LNCaP clone FGC (cell line): Measurements from ENCODE around the gene SH3BGRL.

ENCODE experiments used
- DNase-seq: peaks from one replicate; pipeline ENCODE4 v3.0.0-alpha.2; 2011; ENCODE audit warnings: low read depth
- H3K4me3 ChIP-seq: 2 replicates; pipeline ENCODE4 v1.5.1; 2011; ENCODE audit warnings: mild to moderate bottlenecking, low read depth, low read length, control low read depth
- CTCF ChIP-seq: IDR thresholded peaks from 2 replicates; pipeline ENCODE4 v1.5.1; 2012; ENCODE audit warnings: mild to moderate bottlenecking; ENCODE audit not compliant: control insufficient read depth, insufficient read depth; ENCODE audit errors: extremely low read depth

SH3BGRL gene

DNA sequence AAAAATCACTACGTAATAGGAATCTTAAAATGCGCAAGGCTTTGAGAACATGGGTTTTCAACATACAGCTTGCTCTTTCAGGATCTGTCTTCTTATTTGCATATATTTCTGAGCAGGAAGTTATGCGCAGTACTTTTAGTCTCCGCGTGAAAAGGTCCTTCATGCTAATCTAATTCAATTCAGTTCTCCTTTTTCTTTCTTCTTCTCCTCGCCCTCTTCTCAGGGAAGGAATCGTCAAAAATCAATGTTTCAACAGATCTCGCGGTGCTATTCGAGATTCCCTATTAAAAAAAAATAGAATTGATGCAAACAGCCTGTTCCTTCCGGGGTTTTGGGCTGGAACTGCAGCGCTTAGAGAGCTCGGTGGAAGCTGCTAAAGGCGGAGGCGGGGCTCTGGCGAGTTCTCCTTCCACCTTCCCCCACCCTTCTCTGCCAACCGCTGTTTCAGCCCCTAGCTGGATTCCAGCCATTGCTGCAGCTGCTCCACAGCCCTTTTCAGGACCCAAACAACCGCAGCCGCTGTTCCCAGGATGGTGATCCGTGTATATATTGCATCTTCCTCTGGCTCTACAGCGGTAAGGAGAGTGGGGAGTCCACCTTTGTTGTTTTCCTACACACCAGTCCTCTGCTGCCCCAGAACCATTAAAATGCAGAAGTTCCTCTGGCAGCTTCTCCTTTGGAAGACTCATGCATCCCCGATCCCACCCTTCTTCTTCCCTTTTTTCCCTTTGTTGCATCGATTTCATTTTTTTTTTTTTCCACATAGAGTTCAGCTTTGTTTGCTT, at the start of gene SH3BGRL, which contains the start of gene HMGN5:
Gene SH3BGRL (plus strand): TSS at position 432 of the 785 bp plus-strand sequence. CDS start 99 bp downstream, at position 531.
Gene HMGN5 (minus strand): TSS at position 243 of the 785 bp plus-strand sequence. CDS start 80,364 bp downstream, outside the sequence.
- TF ChIP-seq CTCF, result no peak
- no peak for DNase-seq
- H3K4me3 ChIP-seq, result peak within 1 kb of the TSS; percentile 55

- H3K4me3 ChIP-seq, result no peak overlapping the region
- no peak for TF ChIP-seq CTCF
- no peak for DNase-seq
Observed at GRCh38 chrX:81168391-81168790, 33.5 kb upstream of the SH3BGRL start.

DNA sequence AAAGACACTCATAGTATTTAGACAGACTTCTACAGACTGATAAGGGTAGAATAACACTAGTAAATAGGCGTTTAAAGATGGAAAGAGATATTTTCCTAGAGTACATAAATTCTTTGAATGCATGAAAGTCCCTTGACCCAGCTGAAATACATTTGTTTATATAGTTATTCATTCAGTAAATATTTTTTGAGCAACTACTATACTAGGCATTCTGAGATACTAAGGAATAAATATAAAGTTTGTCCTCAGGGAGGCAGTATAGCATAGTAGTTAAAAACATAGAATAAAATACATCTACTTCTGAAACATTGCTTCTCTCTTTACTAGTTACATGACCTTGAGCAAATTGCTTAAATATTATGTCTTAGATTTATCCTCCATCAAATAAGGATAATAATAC, 27.6 kb upstream of the SH3BGRL start:
- no peak overlapping the region for H3K4me3 ChIP-seq
- peak; percentile 20; the same call in 1 of the 2 replicates for TF ChIP-seq CTCF
- no peak for DNase-seq

GRCh38 chrX:81195259-81195658, 6.6 kb upstream of the SH3BGRL start:
- DNase-seq, result no peak
- no peak for TF ChIP-seq CTCF
- no peak overlapping the region for H3K4me3 ChIP-seq

- TF ChIP-seq CTCF, result peak; percentile 49
- DNase-seq, result no peak
- no peak overlapping the region for H3K4me3 ChIP-seq
Observed at GRCh38 chrX:81195712-81196111, 6.2 kb upstream of the SH3BGRL start.

GRCh38 chrX:81201071-81201470, 831 bp upstream of the SH3BGRL start:
- no peak for TF ChIP-seq CTCF
- DNase-seq, result no peak

DNA sequence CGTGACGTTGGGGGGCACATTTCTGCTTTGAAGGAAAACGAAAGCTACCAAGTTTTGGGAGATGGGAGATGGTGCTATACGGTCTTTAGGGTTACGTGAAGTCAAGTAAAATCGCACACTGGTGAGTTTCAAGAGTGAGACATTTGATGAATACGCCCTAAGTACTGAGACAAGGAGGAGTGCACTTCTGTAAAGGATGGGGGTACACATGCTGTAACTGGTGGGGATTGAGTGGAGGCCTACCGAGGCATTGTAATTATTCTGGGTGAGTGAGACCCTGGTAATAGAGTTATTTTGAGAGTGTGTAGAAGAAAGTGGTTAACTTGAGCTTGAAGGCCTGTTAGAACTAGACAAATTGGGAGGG, 536 bp downstream of the SH3BGRL start:
- no peak for DNase-seq
- peak overlapping the region; percentile 55 for H3K4me3 ChIP-seq
- TF ChIP-seq CTCF, result no peak

More at GRCh38 chrX:81201071-81201470, 831 bp upstream of the SH3BGRL start:
- H3K4me3 ChIP-seq, result peak overlapping the region; percentile 55
